ENCODE measurements around the gene PSMB3.

GRCh38 chr17:38748149-38748891 lies 4.2 kb upstream of the PSMB3 start, which contains the start of gene PCGF2:
- no peak for TF ChIP-seq CTCF (IDR thresholded peaks at IDR 0.05; ENCODE audit: low read length)
- TF ChIP-seq EZH2 (optimal IDR thresholded peaks at IDR 0.05; ENCODE audit: low read depth, low read length) = no peak
- no peak for TF ChIP-seq EZH2phosphoT487 (IDR thresholded peaks at IDR 0.05; ENCODE audit: low read length)
